Mammary epithelial cell (primary cell): ENCODE data around the gene HOXC5.

ENCODE experiments used
- CTCF ChIP-seq, 2 donors: IDR thresholded peaks in 1 of 2; conservative IDR thresholded peaks in 1 of 2; 2 replicates each; pipeline ENCODE4 v1.5.1; 2011 to 2012; ENCODE audit warnings: inconsistent platforms in 2 of 2, low read length in 2 of 2, mild to moderate bottlenecking in 2 of 2, control low read depth in 1 of 2, low read depth in 1 of 2; ENCODE audit not compliant: insufficient read depth in 1 of 2; ENCODE audit errors: extremely low read depth in 1 of 2
- EZH2 ChIP-seq: IDR thresholded peaks from 2 replicates; pipeline ENCODE4 v1.6.1; 2012; ENCODE audit warnings: low read length, inconsistent platforms, borderline replicate concordance

GRCh38 chr12:54048406-54049093, 15.7 kb downstream of the HOXC5 start:
- TF ChIP-seq EZH2 (no peak), CTCF (conservative IDR thresholded peaks at IDR 0.05 in 1 of 2, IDR thresholded peaks at IDR 0.05 in 1 of 2; ENCODE audit: extremely low read depth in 1 of 2, insufficient read depth in 1 of 2, low read depth in 1 of 2, low read length in 2 of 2) (no peak)
